Measurements from ENCODE around the gene CCDC70.
"Not testable (repeated sequence)": the region's sequence is repeated elsewhere in the genome, so short reads cannot be mapped to it uniquely, and the experiment has no call there.

Gene CCDC70

GRCh38 chr13:51865838-51866237 lies 4.1 kb downstream of the CCDC70 start:
- DNase-seq: no peak

- no peak for DNase-seq
Observed at GRCh38 chr13:51867062-51867461, 5.3 kb downstream of the CCDC70 start.

- DNase-seq: no peak
Observed at GRCh38 chr13:51869916-51870315, 8.1 kb downstream of the CCDC70 start.

- DNase-seq: no peak
Observed at GRCh38 chr13:51870616-51871015, 8.8 kb downstream of the CCDC70 start.

- no peak for DNase-seq
Observed at GRCh38 chr13:51873117-51873798, 11.5 kb downstream of the CCDC70 start.

GRCh38 chr13:51873837-51874236 lies 12.1 kb downstream of the CCDC70 start:
- no peak for DNase-seq

GRCh38 chr13:51874651-51875050 lies 12.9 kb downstream of the CCDC70 start:
- no peak for DNase-seq

- no peak for DNase-seq
Observed at GRCh38 chr13:51879133-51879532, 17.4 kb downstream of the CCDC70 start.

- no peak for DNase-seq
Observed at GRCh38 chr13:51881296-51881695, 19.5 kb downstream of the CCDC70 start.

- no peak for DNase-seq
Observed at GRCh38 chr13:51882570-51883225, 20.9 kb downstream of the CCDC70 start.

- DNase-seq: no peak
Observed at GRCh38 chr13:51883226-51883600, 21.4 kb downstream of the CCDC70 start.

- DNase-seq: no peak
Observed at GRCh38 chr13:51885651-51886050, 23.9 kb downstream of the CCDC70 start.

- no peak for DNase-seq
Observed at GRCh38 chr13:51887468-51887867, 25.7 kb downstream of the CCDC70 start.

- no peak for DNase-seq
Observed at GRCh38 chr13:51892657-51893056, 30.9 kb downstream of the CCDC70 start.

- no peak for DNase-seq
Observed at GRCh38 chr13:51894239-51894638, 32.5 kb downstream of the CCDC70 start.

GRCh38 chr13:51895906-51896888 lies 34.4 kb downstream of the CCDC70 start:
- DNase-seq: no peak

- no peak for DNase-seq
Observed at GRCh38 chr13:51900471-51900870, 38.7 kb downstream of the CCDC70 start.

GRCh38 chr13:51902776-51903175 lies 41.0 kb downstream of the CCDC70 start:
- no peak for DNase-seq

GRCh38 chr13:51905787-51906186 lies 44.0 kb downstream of the CCDC70 start:
- DNase-seq: no peak

- no peak for DNase-seq
Observed at GRCh38 chr13:51906581-51906980, 44.8 kb downstream of the CCDC70 start.

GRCh38 chr13:51907040-51907732 lies 45.4 kb downstream of the CCDC70 start:
- DNase-seq: no peak

GRCh38 chr13:51909265-51909664 lies 47.5 kb downstream of the CCDC70 start:
- not testable (repeated sequence) for DNase-seq

GRCh38 chr13:51910508-51910907 lies 48.7 kb downstream of the CCDC70 start:
- DNase-seq: no peak
